Measurements from ENCODE around the gene ACSM3.

Gene ACSM3

GRCh38 chr16:20814784-20815183 lies 51.0 kb downstream of the ACSM3 start:
- no peak overlapping the region for H3K4ac ChIP-seq (ENCODE audit: low read length)
- no peak overlapping the region for H3K23ac ChIP-seq (ENCODE audit: low read depth, low read length, poor library complexity)
- DNase-seq (ENCODE audit: low spot score) = no peak
- H2AFZ ChIP-seq (ENCODE audit: low read length) = no peak overlapping the region
- H3K27me3 ChIP-seq (ENCODE audit: control insufficient read depth in 3 of 3, insufficient read depth in 3 of 3, low read depth in 1 of 3, low read length in 3 of 3) = no peaks in the 10 kb centered on the region
- no peak overlapping the region for H2BK12ac ChIP-seq (ENCODE audit: low read length)
- WGBS, 2 donors (ENCODE audit: extremely low coverage in 2 of 2, insufficient read length in 2 of 2, insufficient replicate concordance in 1 of 2) = no CpG with 5 or more reads among the region's 4 CpGs
- H3K18ac ChIP-seq (ENCODE audit: low read length) = no peak overlapping the region
- no peak overlapping the region for H2BK5ac ChIP-seq (ENCODE audit: low read length)
- H2BK15ac ChIP-seq (ENCODE audit: low read length) = no peak overlapping the region
- H3K9me3 ChIP-seq (replicated peaks in 1 of 2; ENCODE audit: control insufficient read depth in 2 of 2, insufficient read depth in 1 of 2, low read depth in 1 of 2, low read length in 2 of 2) = peaks cover 0 to 1% of the 10 kb centered on the region in 2 donors
- no peak overlapping the region for H2AK5ac ChIP-seq (ENCODE audit: low read depth, low read length)
- no peak overlapping the region for H2BK120ac ChIP-seq (ENCODE audit: low read depth, low read length)
- no peak overlapping the region for H4K91ac ChIP-seq (ENCODE audit: low read depth, low read length, poor library complexity)
- peaks cover 2 to 75% of the 10 kb centered on the region in 2 donors for H3K36me3 ChIP-seq (replicated peaks in 1 of 2; ENCODE audit: control insufficient read depth in 2 of 2, insufficient read depth in 2 of 2, low read length in 2 of 2)
- H3K27ac ChIP-seq (replicated peaks; ENCODE audit: low read length) = no peak overlapping the region
- H3K4me3 ChIP-seq (ENCODE audit: low read length in 2 of 2) = no peak overlapping the region
- H4K8ac ChIP-seq (ENCODE audit: low read depth, low read length) = no peak overlapping the region
- no peak overlapping the region for H3K9ac ChIP-seq (ENCODE audit: low read depth, low read length, poor library complexity)
- no peak overlapping the region for H3K4me2 ChIP-seq (ENCODE audit: insufficient read depth, low read length, poor library complexity, severe bottlenecking)
- no peak overlapping the region for H3K14ac ChIP-seq (ENCODE audit: low read length)
- H3K79me1 ChIP-seq (ENCODE audit: low read depth, low read length) = no peaks in the 10 kb centered on the region
- H3K4me1 ChIP-seq (ENCODE audit: control insufficient read depth in 2 of 2, insufficient read depth in 1 of 2, low read depth in 1 of 2, low read length in 2 of 2) = no peaks in the 10 kb centered on the region

GRCh38 chr16:20818929-20819585 lies 55.2 kb downstream of the ACSM3 start:
- H3K18ac ChIP-seq (ENCODE audit: low read length) = no peak overlapping the region
- H3K4ac ChIP-seq (ENCODE audit: low read length) = no peak overlapping the region
- H4K91ac ChIP-seq (ENCODE audit: low read depth, low read length, poor library complexity) = no peak overlapping the region
- H3K4me3 ChIP-seq (ENCODE audit: low read length in 2 of 2) = no peak overlapping the region
- H3K27ac ChIP-seq (replicated peaks; ENCODE audit: low read length) = no peak overlapping the region
- H4K8ac ChIP-seq (ENCODE audit: low read depth, low read length) = no peak overlapping the region
- no peaks in the 10 kb centered on the region for H3K4me1 ChIP-seq (ENCODE audit: control insufficient read depth in 2 of 2, insufficient read depth in 1 of 2, low read depth in 1 of 2, low read length in 2 of 2)
- H2AK5ac ChIP-seq (ENCODE audit: low read depth, low read length) = no peak overlapping the region
- H3K14ac ChIP-seq (ENCODE audit: low read length) = no peak overlapping the region
- no peak for DNase-seq (ENCODE audit: low spot score)
- H2AFZ ChIP-seq (ENCODE audit: low read length) = no peak overlapping the region
- no peak overlapping the region for H2BK15ac ChIP-seq (ENCODE audit: low read length)
- H3K9ac ChIP-seq (ENCODE audit: low read depth, low read length, poor library complexity) = no peak overlapping the region
- no peak overlapping the region for H3K23ac ChIP-seq (ENCODE audit: low read depth, low read length, poor library complexity)
- no peak overlapping the region for H3K4me2 ChIP-seq (ENCODE audit: insufficient read depth, low read length, poor library complexity, severe bottlenecking)
- no peaks in the 10 kb centered on the region for H3K79me1 ChIP-seq (ENCODE audit: low read depth, low read length)
- no peaks in the 10 kb centered on the region for H3K27me3 ChIP-seq (ENCODE audit: control insufficient read depth in 3 of 3, insufficient read depth in 3 of 3, low read depth in 1 of 3, low read length in 3 of 3)
- H2BK5ac ChIP-seq (ENCODE audit: low read length) = no peak overlapping the region
- WGBS, 2 donors (ENCODE audit: extremely low coverage in 2 of 2, insufficient read length in 2 of 2, insufficient replicate concordance in 1 of 2) = no CpG with 5 or more reads among the region's 4 CpGs
- no peak overlapping the region for H2BK12ac ChIP-seq (ENCODE audit: low read length)
- peaks cover 0 to 1% of the 10 kb centered on the region in 2 donors for H3K9me3 ChIP-seq (replicated peaks in 1 of 2; ENCODE audit: control insufficient read depth in 2 of 2, insufficient read depth in 1 of 2, low read depth in 1 of 2, low read length in 2 of 2)
- peaks cover 2 to 94% of the 10 kb centered on the region in 2 donors for H3K36me3 ChIP-seq (replicated peaks in 1 of 2; ENCODE audit: control insufficient read depth in 2 of 2, insufficient read depth in 2 of 2, low read length in 2 of 2)
- H2BK120ac ChIP-seq (ENCODE audit: low read depth, low read length) = no peak overlapping the region

- Histone ChIP-seq H3K18ac (ENCODE audit: low read length) (no peak overlapping the region), H4K8ac (ENCODE audit: low read depth, low read length) (no peak overlapping the region), H3K14ac (ENCODE audit: low read length) (no peak overlapping the region), H2BK5ac (ENCODE audit: low read length) (no peak overlapping the region), H3K79me1 (ENCODE audit: low read depth, low read length) (no peaks in the 10 kb centered on the region), H2BK120ac (ENCODE audit: low read depth, low read length) (no peak overlapping the region), H3K4me3 (ENCODE audit: low read length in 2 of 2) (no peak overlapping the region), H2AK5ac (ENCODE audit: low read depth, low read length) (no peak overlapping the region), H3K36me3 (replicated peaks in 1 of 2; ENCODE audit: control insufficient read depth in 2 of 2, insufficient read depth in 2 of 2, low read length in 2 of 2) (peaks cover 4 to 90% of the 10 kb centered on the region in 2 donors), H2BK12ac (ENCODE audit: low read length) (no peak overlapping the region), H3K9ac (ENCODE audit: low read depth, low read length, poor library complexity) (no peak overlapping the region), H2BK15ac (ENCODE audit: low read length) (no peak overlapping the region), H3K9me3 (replicated peaks in 1 of 2; ENCODE audit: control insufficient read depth in 2 of 2, insufficient read depth in 1 of 2, low read depth in 1 of 2, low read length in 2 of 2) (peaks cover 0 to 1% of the 10 kb centered on the region in 2 donors), H3K27ac (replicated peaks; ENCODE audit: low read length) (no peak overlapping the region), H3K23ac (ENCODE audit: low read depth, low read length, poor library complexity) (no peak overlapping the region), H3K27me3 (ENCODE audit: control insufficient read depth in 3 of 3, insufficient read depth in 3 of 3, low read depth in 1 of 3, low read length in 3 of 3) (no peaks in the 10 kb centered on the region), H4K91ac (ENCODE audit: low read depth, low read length, poor library complexity) (no peak overlapping the region), H3K4me2 (ENCODE audit: insufficient read depth, low read length, poor library complexity, severe bottlenecking) (no peak overlapping the region), H3K4ac (ENCODE audit: low read length) (no peak overlapping the region), H2AFZ (ENCODE audit: low read length) (no peak overlapping the region), H3K4me1 (ENCODE audit: control insufficient read depth in 2 of 2, insufficient read depth in 1 of 2, low read depth in 1 of 2, low read length in 2 of 2) (no peaks in the 10 kb centered on the region)
- DNase-seq (ENCODE audit: low spot score) = no peak
- no CpG with 5 or more reads among the region's 4 CpGs for WGBS, 2 donors (ENCODE audit: extremely low coverage in 2 of 2, insufficient read length in 2 of 2, insufficient replicate concordance in 1 of 2)
Observed at GRCh38 chr16:20821682-20822081, 57.9 kb downstream of the ACSM3 start.

- DNase-seq (ENCODE audit: low spot score) = no peak
- H3K18ac ChIP-seq (ENCODE audit: low read length) = no peak overlapping the region
- H3K14ac ChIP-seq (ENCODE audit: low read length) = no peak overlapping the region
- H3K4me3 ChIP-seq (ENCODE audit: low read length in 2 of 2) = no peak overlapping the region
- H2BK5ac ChIP-seq (ENCODE audit: low read length) = no peak overlapping the region
- H2BK120ac ChIP-seq (ENCODE audit: low read depth, low read length) = no peak overlapping the region
- no peak overlapping the region for H2BK15ac ChIP-seq (ENCODE audit: low read length)
- H3K27ac ChIP-seq (replicated peaks; ENCODE audit: low read length) = no peak overlapping the region
- no peaks in the 10 kb centered on the region for H3K79me1 ChIP-seq (ENCODE audit: low read depth, low read length)
- H3K4me1 ChIP-seq (ENCODE audit: control insufficient read depth in 2 of 2, insufficient read depth in 1 of 2, low read depth in 1 of 2, low read length in 2 of 2) = no peaks in the 10 kb centered on the region
- peaks cover 4 to 90% of the 10 kb centered on the region in 2 donors for H3K36me3 ChIP-seq (replicated peaks in 1 of 2; ENCODE audit: control insufficient read depth in 2 of 2, insufficient read depth in 2 of 2, low read length in 2 of 2)
- H4K8ac ChIP-seq (ENCODE audit: low read depth, low read length) = no peak overlapping the region
- no CpG with 5 or more reads among the region's 3 CpGs for WGBS, 2 donors (ENCODE audit: extremely low coverage in 2 of 2, insufficient read length in 2 of 2, insufficient replicate concordance in 1 of 2)
- H3K9ac ChIP-seq (ENCODE audit: low read depth, low read length, poor library complexity) = no peak overlapping the region
- no peaks in the 10 kb centered on the region for H3K27me3 ChIP-seq (ENCODE audit: control insufficient read depth in 3 of 3, insufficient read depth in 3 of 3, low read depth in 1 of 3, low read length in 3 of 3)
- H3K4me2 ChIP-seq (ENCODE audit: insufficient read depth, low read length, poor library complexity, severe bottlenecking) = no peak overlapping the region
- no peak overlapping the region for H4K91ac ChIP-seq (ENCODE audit: low read depth, low read length, poor library complexity)
- H2AFZ ChIP-seq (ENCODE audit: low read length) = no peak overlapping the region
- H3K4ac ChIP-seq (ENCODE audit: low read length) = no peak overlapping the region
- H2BK12ac ChIP-seq (ENCODE audit: low read length) = no peak overlapping the region
- H2AK5ac ChIP-seq (ENCODE audit: low read depth, low read length) = no peak overlapping the region
- H3K23ac ChIP-seq (ENCODE audit: low read depth, low read length, poor library complexity) = no peak overlapping the region
- H3K9me3 ChIP-seq (replicated peaks in 1 of 2; ENCODE audit: control insufficient read depth in 2 of 2, insufficient read depth in 1 of 2, low read depth in 1 of 2, low read length in 2 of 2) = peaks cover 0 to 1% of the 10 kb centered on the region in 2 donors
Observed at GRCh38 chr16:20822521-20823325, 58.9 kb downstream of the ACSM3 start.

All from neuronal stem cell (in vitro differentiated cells).